ENCODE measurements around the gene PCCA. TPM values are rescaled to one million over a fixed set of nuclear protein-coding genes. Genes with fewer than 3 reads are reported as not detected.

PCCA gene
- total and polyA plus RNA-seq, 2 donors (not counting 1 experiment from before 2014, with no cell fraction given), result 4.8 to 17.4 TPM

- ATAC-seq (ENCODE audit: low read depth), result no peak
- Histone ChIP-seq H3K36me3 (replicated peaks in 1 of 2; ENCODE audit: control extremely low read depth in 1 of 2, control insufficient read depth in 1 of 2, extremely low read depth in 1 of 2, insufficient read depth in 2 of 2, low read length in 1 of 2) (no peaks in the 10 kb centered on the region), H2AFZ (ENCODE audit: insufficient read depth, low read depth, low read length, poor library complexity, severe bottlenecking) (no peak overlapping the region), H3K9ac (ENCODE audit: low read length) (no peak overlapping the region), H3K4me2 (replicated peaks; ENCODE audit: low read depth, low read length, poor library complexity, severe bottlenecking) (no peak overlapping the region), H3K9me3 (ENCODE audit: control extremely low read depth in 1 of 3, control insufficient read depth in 2 of 3, insufficient read depth in 1 of 3, low read length in 2 of 3) (no peaks in the 10 kb centered on the region), H4K20me1 (ENCODE audit: control insufficient read depth, insufficient read depth, low read length, poor library complexity, severe bottlenecking) (no peaks in the 10 kb centered on the region), H3K4me3 (ENCODE audit: control extremely low read depth in 1 of 5, extremely low read depth in 1 of 5, insufficient read depth in 1 of 5, low read depth in 2 of 5, low read length in 4 of 5) (no peak overlapping the region), H3K79me2 (ENCODE audit: control insufficient read depth, insufficient read depth, low read length) (no peaks in the 10 kb centered on the region), H3K27ac (ENCODE audit: low read length in 2 of 2) (no peak overlapping the region), H3K27me3 (replicated peaks in 1 of 4; ENCODE audit: control extremely low read depth in 1 of 4, control insufficient read depth in 3 of 4, insufficient read depth in 4 of 4, low read length in 3 of 4) (no peaks in the 10 kb centered on the region), H3K4me1 (ENCODE audit: control insufficient read depth in 2 of 2, insufficient read depth in 2 of 2, low read length in 2 of 2) (no peaks in the 10 kb centered on the region)
- no peak for DNase-seq
- Mint-ChIP-seq H3K9me3 (ENCODE audit: insufficient read depth) (peaks cover 1% of the 10 kb centered on the region), H3K4me1 (no peaks in the 10 kb centered on the region), H3K27ac (no peak overlapping the region), H3K27me3 (no peaks in the 10 kb centered on the region), H3K4me3 (no peak overlapping the region)
- intact Hi-C loops (cut with micrococcal nuclease), result no loop called here
- POLR2A ChIA-PET, result no interaction called here
- CTCF ChIA-PET, result no interaction called here
- 100% methylated on average over 2 of the region's 2 CpGs for WGBS (ENCODE audit: insufficient coverage)
- TF ChIP-seq EZH2 (IDR thresholded peaks at IDR 0.05; ENCODE audit: borderline replicate concordance, insufficient read depth, low read depth, low read length, poor library complexity, severe bottlenecking) (no peak), CTCF (IDR thresholded peaks at IDR 0.05) (no peak)
Measured at GRCh38 chr13:100176801-100177400, 88.0 kb downstream of the PCCA start.

- no peak overlapping the region for H3K4me3 ChIP-seq (ENCODE audit: control extremely low read depth in 1 of 5, extremely low read depth in 1 of 5, insufficient read depth in 1 of 5, low read depth in 2 of 5, low read length in 4 of 5)
- ATAC-seq (ENCODE audit: low read depth), result no peak
- no peak overlapping the region for H3K27ac Mint-ChIP-seq
- no peaks in the 10 kb centered on the region for H3K27me3 ChIP-seq (replicated peaks in 1 of 4; ENCODE audit: control extremely low read depth in 1 of 4, control insufficient read depth in 3 of 4, insufficient read depth in 4 of 4, low read length in 3 of 4)
- H3K4me1 ChIP-seq (ENCODE audit: control insufficient read depth in 2 of 2, insufficient read depth in 2 of 2, low read length in 2 of 2), result no peaks in the 10 kb centered on the region
- DNase-seq, result no peak
- H4K20me1 ChIP-seq (ENCODE audit: control insufficient read depth, insufficient read depth, low read length, poor library complexity, severe bottlenecking), result no peaks in the 10 kb centered on the region
- ChIA-PET POLR2A (no interaction called here), CTCF (no interaction called here)
- TF ChIP-seq EZH2 (IDR thresholded peaks at IDR 0.05; ENCODE audit: borderline replicate concordance, insufficient read depth, low read depth, low read length, poor library complexity, severe bottlenecking) (no peak), CTCF (IDR thresholded peaks at IDR 0.05) (no peak)
- H3K27me3 Mint-ChIP-seq, result no peaks in the 10 kb centered on the region
- H3K79me2 ChIP-seq (ENCODE audit: control insufficient read depth, insufficient read depth, low read length), result no peaks in the 10 kb centered on the region
- no peaks in the 10 kb centered on the region for H3K36me3 ChIP-seq (replicated peaks in 1 of 2; ENCODE audit: control extremely low read depth in 1 of 2, control insufficient read depth in 1 of 2, extremely low read depth in 1 of 2, insufficient read depth in 2 of 2, low read length in 1 of 2)
- no peak overlapping the region for H3K27ac ChIP-seq (ENCODE audit: low read length in 2 of 2)
- H3K4me1 Mint-ChIP-seq, result no peaks in the 10 kb centered on the region
- no peak overlapping the region for H3K4me3 Mint-ChIP-seq
- no peak overlapping the region for H2AFZ ChIP-seq (ENCODE audit: insufficient read depth, low read depth, low read length, poor library complexity, severe bottlenecking)
- H3K9me3 ChIP-seq (ENCODE audit: control extremely low read depth in 1 of 3, control insufficient read depth in 2 of 3, insufficient read depth in 1 of 3, low read length in 2 of 3), result no peaks in the 10 kb centered on the region
- intact Hi-C loops (cut with micrococcal nuclease), result no loop called here
- no peaks in the 10 kb centered on the region for H3K9me3 Mint-ChIP-seq (ENCODE audit: insufficient read depth)
- no peak overlapping the region for H3K4me2 ChIP-seq (replicated peaks; ENCODE audit: low read depth, low read length, poor library complexity, severe bottlenecking)
- H3K9ac ChIP-seq (ENCODE audit: low read length), result no peak overlapping the region
- WGBS (ENCODE audit: insufficient coverage), result no CpG with 5 or more reads among the region's 2 CpGs
Measured at GRCh38 chr13:100178309-100178708, 89.4 kb downstream of the PCCA start.
